HG03159 (cell line): Measurements from ENCODE around the gene SMURF1.
"Not testable (repeated sequence)": the region's sequence is repeated elsewhere in the genome, so short reads cannot be mapped to it uniquely, and the experiment has no call there.

ENCODE experiments used
- ATAC-seq: cut with Tn5 transposase; IDR thresholded peaks from one replicate; pipeline ENCODE4 v1.9.1; 2021; ENCODE audit warnings: mild to moderate bottlenecking, moderate library complexity; ENCODE audit not compliant: unreplicated experiment

Gene SMURF1

DNA sequence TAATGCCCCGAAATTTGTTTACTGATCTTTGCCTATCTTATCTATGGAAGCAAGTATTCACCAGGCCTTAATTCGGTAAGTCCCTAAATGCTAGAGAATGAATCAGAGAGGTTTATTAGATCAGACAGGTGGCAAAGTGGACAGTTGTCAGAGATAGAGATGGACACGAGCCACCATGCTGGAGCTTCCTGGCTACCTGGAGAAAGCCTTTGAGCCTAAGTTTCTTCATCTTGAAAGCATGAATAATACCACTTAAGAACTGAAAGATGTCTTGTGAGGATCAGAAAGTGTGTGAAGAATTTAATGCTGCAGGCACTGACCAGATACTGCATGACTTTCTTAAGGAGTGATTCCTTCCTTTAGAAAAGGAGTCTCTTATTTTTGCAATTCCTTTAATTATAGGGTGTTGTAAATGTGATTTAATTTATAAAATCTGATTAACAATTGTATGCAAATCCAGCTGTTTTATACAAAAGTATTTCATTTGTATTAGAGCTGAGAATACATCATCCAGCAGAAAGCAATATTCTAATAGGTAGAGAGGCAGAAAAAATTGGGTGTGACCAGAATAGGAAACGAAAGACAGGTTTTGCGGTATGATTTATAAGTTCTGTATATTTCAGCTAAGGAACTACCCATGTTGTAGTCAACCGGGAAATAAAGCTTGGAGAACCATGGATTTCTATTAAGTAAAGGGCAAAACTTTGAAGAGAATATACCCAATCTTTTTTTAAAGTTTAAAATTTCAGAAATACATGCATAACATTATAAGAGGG is 82.7 kb downstream of the SMURF1 start:
- ATAC-seq: no peak

DNA sequence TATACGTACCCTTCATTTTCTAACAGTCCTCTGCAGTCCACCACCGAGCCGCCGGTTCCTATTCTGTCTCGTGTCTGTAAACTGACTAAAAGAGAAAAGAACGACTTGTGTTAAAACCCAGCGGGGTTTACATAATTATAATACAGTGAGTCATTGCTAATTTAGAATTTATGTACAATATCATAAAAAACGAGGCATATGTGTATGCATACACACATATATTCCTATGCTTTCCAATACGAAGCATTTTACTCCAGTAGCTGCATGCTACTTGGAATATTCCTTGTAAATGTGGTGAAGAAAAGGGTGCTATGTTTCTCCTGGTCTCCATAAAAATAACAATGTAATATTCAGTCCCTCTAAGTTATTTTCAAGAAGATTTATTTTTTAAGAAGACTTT is 89.1 kb downstream of the SMURF1 start:
- no peak for ATAC-seq

DNA sequence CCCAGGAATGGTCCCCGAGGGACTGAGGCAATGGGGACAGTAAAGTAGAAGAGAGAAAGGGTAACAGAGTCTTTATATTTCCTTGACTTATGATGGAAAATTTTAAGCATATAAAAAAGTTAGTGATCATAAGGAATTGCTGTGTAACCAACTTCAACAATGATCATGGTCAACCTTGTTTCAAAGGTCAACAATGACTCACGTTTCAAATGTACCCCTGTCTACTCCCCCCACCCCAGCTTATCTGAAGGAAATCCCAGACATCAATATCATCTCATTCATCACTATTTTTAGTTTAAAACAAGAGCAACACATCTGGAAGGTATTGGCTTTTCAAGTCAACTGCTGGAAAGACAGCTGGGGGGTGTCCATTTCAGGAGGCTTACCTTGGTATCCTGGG is 92.9 kb downstream of the SMURF1 start:
- ATAC-seq: no peak

DNA sequence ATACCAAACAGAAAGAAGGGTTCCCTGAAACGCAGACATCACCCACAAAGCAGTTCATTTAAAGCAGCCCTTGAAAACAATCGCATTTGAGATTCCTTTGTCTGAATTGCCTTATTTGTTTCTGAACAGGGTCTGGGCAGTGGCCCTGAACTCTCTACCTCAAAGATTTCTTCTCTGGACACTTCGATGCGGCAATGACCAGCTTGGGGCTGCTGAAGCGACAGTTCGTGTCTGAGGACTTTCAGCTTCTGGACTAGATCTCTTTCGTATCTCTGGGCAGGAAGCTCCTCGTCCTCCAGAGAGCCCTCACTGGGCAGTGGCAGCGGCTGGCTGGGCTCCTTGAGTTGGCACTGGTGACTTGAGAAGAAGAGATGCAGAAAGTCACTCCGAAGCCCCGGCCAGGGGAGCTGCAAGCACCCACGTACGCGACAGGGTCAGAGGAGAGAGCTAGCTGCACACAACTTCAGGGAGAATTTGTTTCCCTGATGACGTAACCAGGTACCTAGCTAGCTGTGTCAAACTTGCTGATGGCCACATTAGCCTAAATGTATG is 96.3 kb downstream of the SMURF1 start:
- no peak for ATAC-seq

DNA sequence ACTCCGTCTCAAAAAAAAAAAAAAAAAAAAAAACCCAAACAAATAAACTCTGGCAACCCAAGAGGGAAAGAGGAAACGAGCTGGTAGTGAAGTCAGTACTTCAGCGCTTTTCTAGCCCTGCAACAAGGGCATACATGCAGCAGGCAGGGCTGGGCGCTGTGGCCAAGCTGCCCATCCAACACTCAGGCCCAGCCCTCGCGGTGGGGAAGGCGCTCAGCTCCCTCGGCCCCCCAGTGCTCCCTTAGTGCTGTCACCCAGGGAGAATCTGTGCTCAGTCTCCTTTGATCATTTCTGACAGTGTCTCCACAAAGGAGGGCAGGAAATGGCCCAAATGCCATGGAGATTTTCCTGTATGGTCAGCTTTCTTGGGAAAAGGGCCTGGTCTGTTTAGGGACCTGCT is 97.2 kb downstream of the SMURF1 start:
- ATAC-seq: no peak

DNA sequence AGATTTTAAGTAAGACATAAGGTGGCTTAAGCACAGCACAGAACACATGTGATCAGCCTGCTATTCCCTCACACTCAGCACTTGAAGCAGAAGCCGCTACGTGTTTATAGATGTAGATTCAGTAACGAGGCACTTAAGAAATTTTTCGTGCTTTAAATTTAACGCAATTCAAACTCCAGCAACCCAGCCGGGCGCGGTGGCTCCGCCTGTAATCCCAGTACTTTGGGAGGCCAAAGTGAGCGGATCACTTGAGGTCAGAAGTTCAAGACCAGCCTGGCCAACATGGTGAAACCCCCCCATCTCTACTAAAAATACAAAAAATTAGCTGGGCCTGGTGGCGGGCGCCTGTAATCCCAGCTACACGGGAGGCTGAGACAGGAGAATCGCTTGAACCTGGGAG is 97.6 kb downstream of the SMURF1 start:
- not testable (repeated sequence) for ATAC-seq

DNA sequence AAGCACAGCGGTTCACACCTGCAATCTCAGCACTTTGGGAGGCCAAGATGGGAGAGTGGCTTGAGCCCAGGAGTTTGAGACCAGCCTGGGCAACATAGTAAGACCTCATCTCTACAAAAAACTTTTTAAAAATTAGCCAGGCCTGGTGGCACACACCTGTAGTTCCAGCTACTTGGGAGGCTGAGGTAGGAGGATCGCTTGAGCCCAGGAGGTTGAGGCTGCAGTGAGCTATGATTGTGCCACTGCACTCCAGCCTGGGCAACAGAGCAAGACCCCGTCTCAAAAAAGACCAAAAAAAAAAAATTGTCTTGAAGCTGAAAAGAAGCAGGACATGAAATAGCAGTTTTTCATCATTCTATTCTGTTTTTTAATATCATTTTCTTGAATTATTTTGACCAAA is 99.0 kb downstream of the SMURF1 start:
- ATAC-seq: not testable (repeated sequence)

DNA sequence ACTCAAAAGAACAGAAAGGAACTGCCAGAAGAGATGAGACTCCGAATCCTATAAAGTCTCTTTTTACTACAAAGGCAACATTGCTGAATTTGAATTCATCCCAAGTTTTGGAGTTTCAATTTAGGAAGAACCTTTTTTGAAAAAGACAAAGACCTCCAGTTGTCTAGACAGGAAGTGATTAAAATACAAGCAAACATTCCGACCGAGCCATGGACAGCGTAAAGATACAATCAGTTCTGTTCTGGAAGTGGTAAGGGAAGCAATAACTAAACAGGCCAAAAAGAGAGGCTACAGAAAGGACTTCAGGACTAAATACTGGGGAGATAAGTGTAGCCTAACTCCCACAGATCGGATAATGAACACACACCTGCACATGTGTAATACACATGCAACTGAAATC is 101.0 kb downstream of the SMURF1 start:
- ATAC-seq: no peak

DNA sequence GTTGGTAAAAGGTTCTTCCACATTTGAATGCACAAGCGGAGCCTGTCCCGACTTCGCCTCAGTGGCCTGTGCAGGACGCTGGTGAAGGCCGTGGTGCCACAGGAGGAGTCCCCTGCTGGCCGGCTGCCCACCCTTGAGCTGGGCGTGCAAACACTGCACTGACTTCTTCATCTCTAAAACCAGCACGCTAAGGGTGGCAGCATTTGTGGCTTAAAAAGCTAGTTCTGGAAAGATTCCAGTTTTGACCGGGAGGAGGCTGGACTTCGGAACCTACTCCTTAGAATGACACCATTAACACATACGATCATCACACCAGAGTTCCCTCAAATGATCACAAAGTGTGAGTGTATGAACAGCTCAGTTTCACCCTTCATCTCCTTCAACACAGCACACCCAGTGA is 102.4 kb downstream of the SMURF1 start:
- ATAC-seq: no peak

DNA sequence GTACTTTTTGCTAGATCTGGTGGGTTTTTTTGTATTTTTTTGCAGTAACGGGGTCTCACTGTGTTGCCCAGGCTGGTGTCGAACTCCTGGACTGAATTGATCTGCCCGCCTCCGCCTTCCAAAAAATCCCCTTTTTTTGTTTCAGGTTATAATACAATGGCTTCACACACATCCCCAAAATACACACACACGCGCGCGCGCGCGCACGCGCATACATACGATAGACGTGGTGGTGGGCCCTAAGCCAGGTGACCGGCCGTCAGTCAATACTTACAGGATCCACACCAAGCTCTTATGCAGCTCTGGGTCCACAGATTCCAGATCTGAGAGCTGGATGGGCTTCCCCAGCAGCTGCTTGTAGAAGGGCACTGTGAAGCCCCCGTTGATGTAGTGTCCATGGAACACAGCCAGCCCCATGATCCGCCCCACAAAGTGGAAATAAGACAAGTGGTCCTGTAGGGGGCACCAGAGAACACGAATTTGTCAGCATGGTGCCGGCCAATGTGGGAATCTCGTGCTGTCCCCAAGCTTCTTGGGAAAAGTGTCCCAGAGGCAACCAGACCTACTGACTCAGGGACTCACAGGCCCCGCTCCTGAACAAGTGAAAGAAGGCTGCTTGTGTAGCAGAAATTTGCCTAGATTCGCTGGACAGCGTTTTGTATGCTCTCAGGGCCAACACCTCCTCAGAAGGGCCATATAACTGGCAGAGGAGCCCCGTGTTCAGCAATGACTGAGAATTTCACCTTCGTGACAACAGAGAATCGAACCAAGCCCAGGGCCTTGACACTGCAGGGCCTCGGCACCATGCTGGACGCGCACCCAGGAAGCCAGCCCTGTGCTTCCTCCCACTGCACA is 103.6 kb downstream of the SMURF1 start:
- no peak for ATAC-seq

DNA sequence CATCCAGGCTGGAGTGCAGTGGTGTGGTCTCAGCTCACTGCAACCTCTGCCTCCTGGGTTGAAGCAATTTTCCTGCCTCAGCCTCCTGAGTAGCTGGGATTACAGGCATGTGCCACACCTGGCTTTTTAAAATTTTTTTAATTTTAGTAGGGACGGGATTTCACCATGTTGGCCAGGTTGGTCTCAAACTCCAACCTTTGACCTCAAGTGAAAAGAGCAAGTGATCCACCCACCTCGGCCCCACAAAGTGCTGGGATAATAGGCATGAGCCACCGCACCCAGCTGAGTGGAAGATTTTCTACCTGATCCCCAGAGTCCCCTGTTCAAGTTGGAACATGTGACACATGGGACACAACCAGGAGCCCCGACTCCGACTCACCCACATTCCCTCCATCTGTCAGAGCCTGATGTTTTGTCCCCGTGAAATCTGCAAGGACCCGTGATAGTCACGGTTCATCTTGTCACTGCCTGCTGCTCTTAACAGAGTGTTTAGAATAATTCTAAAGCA is 104.5 kb downstream of the SMURF1 start:
- no peak for ATAC-seq

DNA sequence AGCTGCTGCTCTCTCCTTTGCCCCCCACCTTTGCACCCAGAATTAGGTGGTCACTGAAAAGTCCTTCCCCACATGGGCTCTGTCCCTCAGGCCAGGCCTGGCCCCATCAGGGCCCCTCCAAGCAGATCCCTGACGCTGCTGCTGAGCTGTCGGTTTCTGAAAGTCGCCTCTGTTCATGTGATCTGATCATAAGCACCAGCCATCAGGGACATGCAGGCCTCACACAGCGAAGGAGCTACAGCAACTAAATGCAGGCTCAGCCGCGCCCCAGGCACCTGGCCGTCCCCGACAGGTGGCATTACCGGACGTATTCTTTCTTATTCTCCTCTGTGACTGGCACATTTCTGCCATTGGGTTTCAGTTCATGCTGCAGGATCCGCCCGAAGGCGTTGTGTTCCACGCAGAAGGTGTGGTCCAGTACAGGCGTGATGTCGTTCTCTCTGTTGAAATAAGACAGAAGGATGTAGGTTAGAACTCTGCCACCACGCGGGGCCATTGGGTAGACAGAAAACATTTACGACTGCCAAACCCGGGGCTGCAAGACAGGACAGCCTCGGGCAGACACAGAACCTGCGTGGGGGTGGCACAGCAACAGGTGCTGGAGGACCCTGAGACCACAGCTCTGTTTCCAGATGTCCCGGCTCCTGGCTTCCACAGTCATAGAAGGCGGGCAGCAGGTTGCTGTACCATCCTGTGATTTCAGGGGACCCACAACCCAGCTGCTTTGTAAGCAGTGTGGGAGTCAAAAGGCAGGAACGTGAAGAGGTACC is 105.6 kb downstream of the SMURF1 start:
- ATAC-seq: no peak

DNA sequence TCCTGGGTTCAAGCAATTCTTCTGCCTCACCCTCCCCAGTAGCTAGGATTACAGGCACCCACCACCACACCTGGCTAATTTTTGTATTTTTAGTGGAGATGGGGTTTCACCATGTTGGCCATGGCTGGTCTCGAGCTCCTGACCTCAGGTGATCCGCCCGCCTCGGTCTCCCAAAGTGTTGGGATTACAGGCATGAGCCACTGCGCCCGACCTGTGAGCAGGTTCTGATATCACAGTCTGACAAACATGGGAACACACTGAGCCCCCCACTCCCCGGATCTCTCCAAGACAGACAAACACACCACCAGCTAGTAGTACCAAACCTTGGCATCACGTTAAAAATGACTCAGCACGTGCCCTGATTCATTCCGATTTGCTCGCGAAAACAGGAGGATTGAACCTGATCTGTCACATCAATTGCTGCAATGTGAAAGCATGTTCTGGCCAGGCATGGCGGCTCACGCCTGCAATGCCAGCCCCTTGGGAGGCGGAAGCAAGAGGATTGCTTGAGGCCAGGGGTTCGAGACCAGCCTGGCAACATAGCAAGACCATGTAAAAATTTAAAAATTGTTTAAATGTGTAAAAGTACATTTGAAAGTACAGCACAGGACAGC is 106.5 kb downstream of the SMURF1 start:
- no peak for ATAC-seq

DNA sequence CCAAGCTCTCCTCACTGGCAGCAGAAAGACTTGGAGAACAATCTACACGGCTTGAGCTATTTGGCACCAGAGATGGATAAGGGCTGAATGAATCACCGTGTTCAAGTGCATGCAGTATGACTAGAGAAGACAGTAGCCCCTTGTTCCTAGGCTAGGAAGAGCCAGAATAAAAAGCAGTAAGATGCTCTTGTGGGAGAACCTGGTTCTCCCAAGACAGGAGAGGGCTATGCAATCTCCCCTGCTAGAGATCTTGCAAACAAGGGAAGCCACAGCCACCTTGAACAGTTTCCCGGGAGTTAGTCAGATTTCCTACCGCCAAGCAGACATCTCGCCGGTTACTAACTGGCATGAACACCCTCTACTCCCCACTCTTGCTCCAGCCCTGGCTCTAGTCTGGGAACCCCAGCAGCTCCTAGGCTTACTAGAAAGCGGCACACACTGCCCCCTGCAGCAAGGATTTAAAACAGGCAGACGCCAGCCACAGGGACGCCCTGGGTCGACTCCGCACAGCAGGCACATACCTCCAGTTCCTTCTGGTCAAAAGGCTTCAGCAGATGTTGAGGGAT is 107.3 kb downstream of the SMURF1 start:
- ATAC-seq: no peak

DNA sequence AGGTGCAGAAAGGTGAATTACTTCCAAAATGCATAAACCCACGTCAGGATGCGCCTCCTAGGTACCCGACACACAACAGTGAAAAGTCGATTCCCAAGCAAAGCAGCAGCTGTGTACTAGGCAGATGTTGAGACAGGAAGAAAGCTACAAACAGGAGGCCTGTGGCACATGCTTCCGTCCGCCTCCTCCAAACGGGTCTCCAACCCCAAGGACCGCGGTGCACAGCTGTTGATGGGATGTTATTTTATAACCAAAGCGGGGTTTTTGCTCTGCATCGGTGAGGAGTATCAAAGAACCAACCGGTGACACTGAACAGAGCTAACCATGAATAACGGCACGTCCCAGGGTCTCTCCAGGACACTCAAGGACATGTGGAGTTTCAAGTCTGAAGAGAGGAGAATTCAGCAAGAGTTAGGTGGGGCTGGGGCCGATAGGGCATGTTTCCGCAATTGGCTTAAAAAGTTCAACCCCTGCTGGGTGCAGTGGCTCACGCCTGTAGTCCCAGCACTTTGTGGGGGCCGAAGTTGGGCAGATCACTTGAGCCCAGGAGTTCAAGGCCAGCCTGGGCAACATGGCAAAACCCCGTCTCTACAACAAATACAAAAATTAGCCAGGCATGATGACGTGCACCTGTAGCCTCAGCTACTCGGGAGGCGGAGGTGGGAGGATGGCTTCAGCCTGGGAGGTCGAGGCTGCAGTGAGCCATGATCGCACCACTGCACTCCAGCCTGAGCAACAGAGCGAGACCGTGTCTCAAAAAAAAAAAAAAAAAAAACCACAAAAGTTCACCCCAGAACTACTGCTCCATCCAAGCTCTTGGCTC is 108.0 kb downstream of the SMURF1 start:
- ATAC-seq: no peak

DNA sequence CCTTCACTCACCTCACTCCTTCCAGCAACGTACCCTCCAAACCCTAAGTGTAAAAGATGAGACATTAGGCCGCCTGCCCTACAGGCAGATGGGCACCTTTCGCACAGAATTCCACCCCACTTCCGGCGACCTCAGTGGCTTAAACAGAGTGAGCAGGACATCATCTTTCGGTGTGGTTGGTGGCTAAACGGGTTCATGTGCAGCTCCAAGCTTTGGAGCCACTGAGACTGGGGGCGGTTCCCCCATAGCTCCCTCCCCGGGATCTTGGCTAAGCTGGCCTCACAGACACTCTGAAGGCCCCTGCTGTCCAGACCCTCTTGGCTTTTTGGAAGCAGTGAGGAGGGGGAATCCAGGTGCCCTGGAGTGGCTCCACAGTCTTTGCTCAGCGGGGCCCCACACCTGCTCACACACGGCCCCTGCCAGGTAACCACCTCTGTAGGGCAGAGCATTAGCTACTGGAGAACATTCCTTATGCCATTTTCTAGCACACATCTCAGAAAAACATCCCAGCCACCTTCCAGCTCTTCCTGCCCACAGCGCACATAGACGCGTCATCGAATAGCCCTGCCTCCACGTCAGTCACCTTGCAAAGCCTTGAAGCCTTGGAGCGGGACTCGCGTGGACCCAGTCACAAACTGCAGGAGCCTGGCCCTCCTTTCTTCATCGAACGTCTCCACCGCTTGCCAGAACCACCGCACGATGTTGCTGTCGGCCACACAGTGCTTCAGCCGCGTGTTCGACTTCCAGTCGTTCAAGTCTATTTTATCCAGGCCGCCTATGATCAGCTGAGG is 108.8 kb downstream of the SMURF1 start:
- ATAC-seq: no peak

DNA sequence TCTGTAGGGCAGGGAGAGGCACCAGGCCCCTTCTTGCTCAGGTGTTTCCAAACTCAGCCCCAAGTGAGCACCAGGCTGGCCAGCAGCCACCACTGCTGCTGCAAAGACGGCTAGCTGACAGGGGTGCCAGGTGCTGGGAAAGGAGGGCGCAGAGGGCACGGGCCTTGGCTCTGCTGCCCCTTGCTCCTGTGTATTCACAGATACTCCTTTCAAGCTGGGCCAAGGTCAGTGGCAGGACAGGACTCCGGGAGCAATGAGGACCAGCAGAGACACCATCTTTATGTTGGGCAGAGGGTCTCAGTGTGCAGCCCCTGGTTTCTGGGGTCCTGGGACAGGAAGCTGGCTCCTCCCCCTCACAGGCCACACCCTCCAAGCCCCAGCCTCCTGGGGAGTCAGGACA is 110.1 kb downstream of the SMURF1 start:
- no peak for ATAC-seq

DNA sequence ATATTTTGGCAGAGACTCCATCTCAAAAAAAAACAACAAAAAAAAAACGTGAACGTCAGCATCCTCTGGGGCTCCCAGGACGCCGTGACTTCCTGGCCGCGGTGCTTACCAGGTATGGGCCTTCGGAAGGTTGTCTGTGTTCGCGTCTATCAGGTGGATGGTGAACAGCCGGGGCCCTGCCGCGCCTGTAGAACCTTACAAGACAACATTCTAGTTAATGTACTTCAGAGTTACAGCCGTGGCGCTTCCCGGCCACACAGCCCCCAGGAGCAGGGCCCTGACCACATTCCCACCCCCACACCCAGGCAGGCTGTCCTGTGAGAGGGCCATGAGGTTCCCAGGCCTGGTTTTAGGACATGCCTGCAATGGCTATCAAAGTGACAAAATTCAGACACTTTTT is 111.0 kb downstream of the SMURF1 start:
- no peak for ATAC-seq

DNA sequence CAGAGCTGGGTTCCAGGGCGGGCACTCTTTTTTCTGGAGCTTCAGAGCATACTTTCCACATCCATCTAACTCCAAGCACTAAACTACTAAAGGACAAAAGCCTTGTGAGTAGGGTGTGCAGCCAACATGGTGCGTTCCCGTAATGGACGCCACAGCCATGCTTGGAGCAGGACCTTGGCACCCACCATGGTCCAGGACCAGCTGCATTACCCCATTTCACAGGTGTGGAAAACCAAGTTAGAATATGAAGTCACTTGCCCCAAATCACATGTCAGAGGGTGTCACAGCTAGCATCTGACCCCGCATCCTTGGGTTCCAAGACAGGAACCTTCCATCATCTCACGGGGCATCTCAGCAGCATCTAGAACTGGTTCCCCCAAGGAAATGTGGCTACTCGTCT is 112.4 kb downstream of the SMURF1 start:
- no peak for ATAC-seq
